Stimulated activated CD8-positive, alpha-beta memory T cell treated with anti-CD3 and anti-CD28 coated beads, Interleukin-12 subunit alpha, Interleukin-12 subunit beta, amount 100 ng/mL, for 1 hour (primary cell): Measurements from ENCODE around the gene MEGF10.

ENCODE experiments used
- DNase-seq: peaks from one replicate; pipeline ENCODE4 v3.0.0-alpha.2; 2020; ENCODE audit warnings: low read depth

The MEGF10 gene

GRCh38 chr5:127412698-127413097 is 122.1 kb downstream of the MEGF10 start:
- DNase-seq, result no peak

DNA sequence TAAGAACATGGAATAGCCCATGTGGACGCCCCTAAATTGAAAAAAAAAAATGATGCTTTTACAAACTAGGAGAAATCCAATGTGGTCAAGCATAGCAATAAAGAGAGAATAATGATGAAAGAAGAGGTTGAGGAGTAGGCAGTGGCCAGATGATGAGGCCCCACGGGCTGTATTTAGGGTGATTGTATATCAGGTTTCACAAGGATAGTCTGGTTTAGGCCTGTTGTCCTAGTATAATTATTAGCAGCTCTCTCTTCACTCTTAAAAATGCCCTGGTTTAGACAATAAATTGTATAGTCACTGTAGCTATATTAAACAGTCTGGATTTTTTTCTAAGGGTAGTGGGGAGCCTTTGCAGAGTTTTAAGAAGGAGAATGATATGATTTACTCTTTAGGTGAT is 124.4 kb downstream of the MEGF10 start:
- DNase-seq, result no peak

DNA sequence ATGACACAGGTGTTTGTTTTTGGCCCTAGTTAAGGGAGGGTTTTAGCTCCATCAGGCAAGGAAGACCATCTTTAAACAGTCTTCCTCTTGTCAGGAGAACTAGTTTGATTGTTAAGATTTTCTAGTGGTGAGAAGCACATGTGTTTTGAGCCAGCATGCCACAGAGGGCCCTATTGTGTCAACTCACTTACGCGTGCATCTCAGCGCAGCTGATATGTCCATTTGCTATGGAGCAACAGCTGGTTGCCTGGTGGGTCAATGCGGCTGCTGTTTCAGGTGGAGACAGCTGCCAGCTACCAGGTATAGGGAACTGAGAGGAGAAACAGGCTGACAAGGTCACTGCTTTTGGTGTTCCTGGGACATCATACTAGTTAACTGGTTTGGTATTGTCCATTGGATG is 126.3 kb downstream of the MEGF10 start:
- DNase-seq, result no peak

GRCh38 chr5:127417528-127417927 is 126.9 kb downstream of the MEGF10 start:
- DNase-seq, result no peak

GRCh38 chr5:127418367-127418766 is 127.8 kb downstream of the MEGF10 start:
- DNase-seq, result no peak

GRCh38 chr5:127418974-127419682 is 128.5 kb downstream of the MEGF10 start:
- no peak for DNase-seq

DNA sequence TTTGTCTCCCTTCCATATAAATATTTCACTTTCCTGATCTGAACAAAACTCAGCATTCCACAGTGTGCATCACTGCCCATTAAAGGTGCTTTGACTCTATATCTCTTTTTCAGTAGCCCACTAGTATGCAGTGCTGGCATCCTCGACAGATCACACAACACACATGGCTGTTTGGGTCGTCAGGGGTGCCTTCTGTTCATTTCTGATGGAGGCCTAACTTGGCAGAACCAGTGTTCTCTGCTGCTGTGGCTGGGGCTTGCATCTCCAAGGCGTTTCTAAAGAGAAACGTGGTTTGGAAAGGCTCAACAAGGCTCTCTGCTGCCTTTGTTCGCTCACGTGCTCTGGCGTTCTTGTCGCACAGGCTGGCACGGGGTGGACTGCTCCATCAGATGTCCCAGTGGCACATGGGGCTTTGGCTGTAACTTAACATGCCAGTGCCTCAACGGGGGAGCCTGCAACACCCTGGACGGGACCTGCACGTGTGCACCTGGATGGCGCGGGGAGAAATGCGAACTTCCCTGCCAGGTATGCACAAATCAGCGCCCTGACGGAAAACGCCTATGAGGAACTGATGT is 129.2 kb downstream of the MEGF10 start:
- DNase-seq, result no peak

GRCh38 chr5:127420758-127421157 is 130.2 kb downstream of the MEGF10 start:
- DNase-seq, result no peak

GRCh38 chr5:127421471-127421870 is 130.9 kb downstream of the MEGF10 start:
- DNase-seq, result no peak

DNA sequence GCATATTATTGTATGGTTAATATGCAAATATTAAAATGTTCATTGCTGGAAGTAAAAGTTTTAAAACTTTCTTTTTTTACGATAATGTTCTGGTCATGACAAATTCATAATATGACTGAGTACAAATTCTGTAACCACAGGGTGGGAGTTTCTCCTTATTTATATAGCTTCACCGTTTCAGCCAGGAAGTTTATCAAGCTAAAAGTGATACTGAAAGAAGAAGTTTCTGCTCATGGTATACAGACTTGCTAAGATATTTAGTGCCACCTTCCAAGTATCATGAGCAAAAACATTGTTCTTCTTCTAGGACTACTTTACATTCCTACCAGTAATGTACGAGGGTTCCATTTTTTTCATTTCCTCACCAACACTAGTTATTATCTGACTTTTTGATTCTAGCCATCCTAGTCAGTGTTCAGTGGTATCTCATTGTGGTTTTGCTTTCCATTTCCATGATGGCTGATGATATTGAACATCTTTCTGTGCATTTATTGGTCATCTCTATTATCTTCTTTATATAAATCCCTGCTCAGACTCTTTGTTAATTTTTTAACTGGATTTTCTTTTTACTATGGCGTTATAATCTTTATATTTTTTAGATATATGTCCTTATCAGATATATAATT is 132.7 kb downstream of the MEGF10 start:
- DNase-seq, result no peak

- DNase-seq, result no peak
Measured at GRCh38 chr5:127425037-127425436, 134.4 kb downstream of the MEGF10 start.

DNA sequence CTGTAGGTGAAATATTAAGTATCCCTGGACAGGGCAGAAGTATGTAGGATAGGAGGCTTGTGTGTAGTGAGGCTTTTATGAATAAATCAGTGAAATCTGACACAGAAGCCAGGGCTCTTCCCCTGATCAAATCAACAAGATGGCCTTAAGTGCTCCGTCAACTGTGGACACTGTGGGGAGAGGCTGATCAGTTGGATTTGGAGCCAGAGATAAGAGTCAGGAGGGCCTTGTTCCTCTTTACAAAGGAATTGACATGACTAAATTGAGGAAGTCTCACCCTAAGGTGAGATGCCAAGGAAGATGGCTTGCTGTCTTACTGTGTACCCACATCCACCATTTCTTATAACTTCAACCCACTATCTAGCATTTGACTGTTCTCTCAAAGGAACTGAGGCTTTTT is 135.3 kb downstream of the MEGF10 start:
- no peak for DNase-seq

GRCh38 chr5:127426661-127427060 is 136.1 kb downstream of the MEGF10 start:
- no peak for DNase-seq

- no peak for DNase-seq
Measured at GRCh38 chr5:127428276-127428675, 137.7 kb downstream of the MEGF10 start.

- no peak for DNase-seq
Measured at GRCh38 chr5:127428748-127429147, 138.2 kb downstream of the MEGF10 start.

- no peak for DNase-seq
Measured at GRCh38 chr5:127429928-127430327, 139.3 kb downstream of the MEGF10 start.

- no peak for DNase-seq
Measured at GRCh38 chr5:127430627-127431026, 140.0 kb downstream of the MEGF10 start.

DNA sequence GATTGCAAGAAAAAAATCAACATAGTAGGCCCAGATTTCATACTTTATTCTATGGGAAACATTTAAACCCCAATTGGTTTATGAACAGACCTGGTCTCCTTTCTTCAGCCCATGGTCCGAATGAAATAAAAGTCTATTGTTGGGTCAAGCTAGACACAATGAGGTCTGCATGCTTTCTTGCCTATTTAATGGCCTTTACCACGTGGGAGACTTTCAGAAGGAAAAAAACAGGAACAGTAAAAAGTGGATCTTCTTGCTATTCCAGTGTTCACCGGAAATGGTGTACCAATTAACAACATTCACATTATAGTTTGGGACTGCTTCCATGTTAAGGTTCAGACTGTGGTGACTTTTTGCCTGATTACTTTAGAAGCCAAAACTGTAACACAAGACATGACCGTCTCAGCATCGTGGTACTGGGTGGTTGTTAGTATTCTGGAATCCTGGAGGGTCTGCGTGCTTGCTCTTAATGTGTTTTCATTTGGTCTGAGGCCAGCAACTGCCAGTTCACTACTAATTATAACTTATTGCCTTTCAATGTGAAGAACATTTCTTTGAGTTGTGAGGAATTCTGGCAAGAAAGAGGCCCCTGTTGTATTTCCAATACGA is 141.5 kb downstream of the MEGF10 start:
- no peak for DNase-seq

GRCh38 chr5:127433526-127433925 is 142.9 kb downstream of the MEGF10 start:
- no peak for DNase-seq

DNA sequence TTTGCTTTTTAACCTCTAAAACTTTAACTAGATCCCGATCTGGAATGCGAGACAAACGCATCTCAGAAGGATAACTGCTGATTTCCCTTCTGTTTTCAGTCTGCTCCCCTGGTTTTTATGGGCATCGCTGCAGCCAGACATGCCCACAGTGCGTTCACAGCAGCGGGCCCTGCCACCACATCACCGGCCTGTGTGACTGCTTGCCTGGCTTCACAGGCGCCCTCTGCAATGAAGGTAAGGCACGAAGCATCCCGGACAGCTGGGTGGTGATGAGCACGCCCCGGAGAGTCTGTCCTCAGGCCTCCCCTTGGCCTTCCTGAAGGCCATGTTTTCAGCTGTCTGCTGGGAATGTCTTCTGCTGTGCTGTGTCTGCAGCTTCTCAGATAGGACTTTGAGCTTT is 144.0 kb downstream of the MEGF10 start:
- DNase-seq, result no peak

DNA sequence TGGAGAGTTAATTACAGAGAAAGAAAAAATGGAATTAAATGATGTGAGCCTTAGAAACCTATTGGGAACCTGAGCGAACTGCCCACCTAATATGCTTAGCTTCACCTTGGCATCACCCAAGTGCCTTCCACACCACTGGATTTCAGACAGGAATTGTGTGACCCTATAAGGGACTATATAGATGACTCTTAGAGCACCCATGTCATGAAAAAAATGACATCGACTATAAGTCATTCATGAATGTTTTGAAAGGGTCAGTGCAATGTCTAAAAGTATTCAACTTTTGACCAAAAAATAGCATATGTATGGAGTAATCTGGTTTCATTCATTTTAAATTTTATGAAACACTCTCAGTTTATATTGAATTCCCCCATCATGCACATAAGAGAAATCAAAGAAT is 145.2 kb downstream of the MEGF10 start:
- no peak for DNase-seq

GRCh38 chr5:127439644-127440043 is 149.0 kb downstream of the MEGF10 start:
- no peak for DNase-seq

DNA sequence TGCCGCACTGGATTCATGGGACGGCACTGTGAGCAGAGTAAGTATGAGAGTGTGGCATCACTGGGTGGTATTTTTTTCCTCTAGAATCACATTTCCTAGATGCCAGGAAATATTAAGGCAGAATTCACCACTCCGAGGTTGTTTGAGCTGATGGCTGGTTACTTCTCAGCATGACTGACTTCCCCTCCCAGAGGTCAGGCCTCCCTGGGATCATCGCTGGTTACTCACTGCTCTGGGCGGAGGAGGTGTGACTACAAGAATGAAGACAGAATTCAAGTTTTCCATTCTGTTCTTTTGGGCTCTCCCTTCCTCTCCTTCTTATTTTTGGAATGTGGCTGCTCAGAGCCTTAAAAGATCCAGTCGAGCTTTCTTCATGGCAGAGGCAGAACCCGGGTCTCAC is 150.2 kb downstream of the MEGF10 start:
- DNase-seq, result no peak
